Neural progenitor cell (in vitro differentiated cells): ENCODE measurements around the gene CCDC91.

Experiments
- CTCF ChIP-seq: fragments of 200-600 bp; sonication (generic); IDR thresholded peaks from 2 replicates; pipeline ENCODE4 v1.5.1; 2017; ENCODE audit warnings: antibody characterized with exemption, mild to moderate bottlenecking
- EZH2 ChIP-seq: fragments of 200-600 bp; sonication (generic); IDR thresholded peaks from 2 replicates; pipeline ENCODE4 v1.6.1; 2017; ENCODE audit warnings: antibody characterized with exemption, mild to moderate bottlenecking, moderate library complexity
- EZH2phosphoT487 ChIP-seq: fragments of 200-600 bp; sonication (generic); IDR thresholded peaks from 2 replicates; pipeline ENCODE4 v1.6.1; 2017; ENCODE audit warnings: antibody characterized with exemption

GRCh38 chr12:28212182-28212581 is 21.9 kb downstream of the CCDC91 start:
- TF ChIP-seq CTCF (no peak), EZH2phosphoT487 (no peak), EZH2 (no peak)
